ENCODE measurements around the gene ELANE.

DNA sequence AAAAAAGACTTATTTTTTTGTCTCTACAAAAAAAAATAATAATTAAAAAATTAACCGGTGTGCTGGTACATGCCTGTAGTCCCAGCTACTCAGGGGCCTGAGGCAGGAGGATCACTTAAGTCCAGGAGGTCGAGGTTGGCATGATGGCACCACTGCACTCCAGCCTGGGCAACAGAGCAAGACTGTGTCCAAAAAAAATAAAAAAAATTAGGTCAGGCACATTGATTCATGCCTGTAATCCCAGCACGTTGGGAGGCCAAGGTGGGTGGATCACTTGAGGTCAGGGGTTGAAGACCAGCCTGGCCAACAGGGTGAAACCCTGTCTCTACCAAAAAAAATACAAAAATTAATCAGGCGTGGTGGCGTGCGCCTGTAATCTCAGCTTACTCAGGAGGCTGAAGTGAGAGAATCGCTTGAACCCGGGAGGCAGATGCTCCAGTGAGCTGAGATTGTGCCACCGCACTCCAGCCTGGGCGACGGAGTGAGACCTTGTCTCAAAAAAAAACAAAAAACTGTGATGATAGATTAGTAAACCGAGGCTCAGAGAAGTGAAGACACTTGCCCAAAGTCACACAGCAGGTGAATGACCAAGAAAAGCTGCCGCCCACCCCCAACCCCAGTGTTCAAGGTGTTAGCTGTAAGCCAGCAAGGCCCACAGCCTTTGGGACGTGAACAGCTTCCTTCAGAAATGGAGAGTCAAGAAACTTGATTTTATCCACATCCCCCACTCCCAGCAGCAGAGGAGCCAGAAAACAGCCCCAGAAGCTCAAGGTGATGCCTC lies 50.5 kb downstream of the ELANE start:
- TF ChIP-seq HDGF (IDR thresholded peaks at IDR 0.05; ENCODE audit: borderline replicate concordance) (no peak), ELF4 (IDR thresholded peaks at IDR 0.05) (no peak), FOXM1 (IDR thresholded peaks at IDR 0.05; ENCODE audit: borderline replicate concordance) (no peak), SUZ12 (IDR thresholded peaks at IDR 0.05) (no peak)
- TF ChIP-seq, protein P1, sequence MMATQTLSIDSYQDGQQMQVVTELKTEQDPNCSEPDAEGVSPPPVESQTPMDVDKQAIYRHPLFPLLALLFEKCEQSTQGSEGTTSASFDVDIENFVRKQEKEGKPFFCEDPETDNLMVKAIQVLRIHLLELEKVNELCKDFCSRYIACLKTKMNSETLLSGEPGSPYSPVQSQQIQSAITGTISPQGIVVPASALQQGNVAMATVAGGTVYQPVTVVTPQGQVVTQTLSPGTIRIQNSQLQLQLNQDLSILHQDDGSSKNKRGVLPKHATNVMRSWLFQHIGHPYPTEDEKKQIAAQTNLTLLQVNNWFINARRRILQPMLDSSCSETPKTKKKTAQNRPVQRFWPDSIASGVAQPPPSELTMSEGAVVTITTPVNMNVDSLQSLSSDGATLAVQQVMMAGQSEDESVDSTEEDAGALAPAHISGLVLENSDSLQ (IDR thresholded peaks at IDR 0.05) = no peak
